ENCODE measurements around the gene MYOM1. TPM values are rescaled to one million over a fixed set of nuclear protein-coding genes. Genes with fewer than 3 reads are reported as not detected.
"Not testable (repeated sequence)": the region's sequence is repeated elsewhere in the genome, so short reads cannot be mapped to it uniquely, and the experiment has no call there.

Gene MYOM1
- total RNA-seq, 1 donor from 2014 or later: 0.07 TPM

GRCh38 chr18:3220868-3221267, 1.1 kb upstream of the MYOM1 start:
- not testable (repeated sequence) for DNase-seq (ENCODE audit: low read depth, low spot score)

- DNase-seq (ENCODE audit: low read depth, low spot score): no peak
Measured at GRCh38 chr18:3219241-3219630, 532 bp downstream of the MYOM1 start.

GRCh38 chr18:3218819-3219218, 949 bp downstream of the MYOM1 start:
- no peak for DNase-seq (ENCODE audit: low read depth, low spot score)

GRCh38 chr18:3217948-3218647, 1.7 kb downstream of the MYOM1 start:
- no peak for DNase-seq (ENCODE audit: low read depth, low spot score)

GRCh38 chr18:3216987-3217386, 2.8 kb downstream of the MYOM1 start:
- no peak for DNase-seq (ENCODE audit: low read depth, low spot score)

- DNase-seq (ENCODE audit: low read depth, low spot score): no peak
Measured at GRCh38 chr18:3214855-3215637, 4.7 kb downstream of the MYOM1 start.

GRCh38 chr18:3213300-3214059, 6.3 kb downstream of the MYOM1 start:
- DNase-seq (ENCODE audit: low read depth, low spot score): no peak

- no peak for DNase-seq (ENCODE audit: low read depth, low spot score)
Measured at GRCh38 chr18:3212657-3213056, 7.1 kb downstream of the MYOM1 start.

GRCh38 chr18:3211236-3211992, 8.4 kb downstream of the MYOM1 start:
- no peak for DNase-seq (ENCODE audit: low read depth, low spot score)

GRCh38 chr18:3209859-3210569, 9.8 kb downstream of the MYOM1 start:
- no peak for DNase-seq (ENCODE audit: low read depth, low spot score)

GRCh38 chr18:3207565-3207964, 12.2 kb downstream of the MYOM1 start:
- no peak for DNase-seq (ENCODE audit: low read depth, low spot score)

GRCh38 chr18:3205239-3205638, 14.5 kb downstream of the MYOM1 start:
- no peak for DNase-seq (ENCODE audit: low read depth, low spot score)

GRCh38 chr18:3199942-3200645, 19.7 kb downstream of the MYOM1 start:
- no peak for DNase-seq (ENCODE audit: low read depth, low spot score)

- not testable (repeated sequence) for DNase-seq (ENCODE audit: low read depth, low spot score)
Measured at GRCh38 chr18:3198260-3198860, 21.4 kb downstream of the MYOM1 start.

GRCh38 chr18:3194947-3195612, 24.7 kb downstream of the MYOM1 start:
- no peak for DNase-seq (ENCODE audit: low read depth, low spot score)

GRCh38 chr18:3193331-3193730, 26.4 kb downstream of the MYOM1 start:
- no peak for DNase-seq (ENCODE audit: low read depth, low spot score)

- DNase-seq (ENCODE audit: low read depth, low spot score): no peak
Measured at GRCh38 chr18:3192752-3193151, 27.0 kb downstream of the MYOM1 start.

- no peak for DNase-seq (ENCODE audit: low read depth, low spot score)
Measured at GRCh38 chr18:3192286-3192685, 27.5 kb downstream of the MYOM1 start.

GRCh38 chr18:3190610-3191009, 29.2 kb downstream of the MYOM1 start:
- no peak for DNase-seq (ENCODE audit: low read depth, low spot score)

Data from pulmonary artery endothelial cell (primary cell).